ENCODE data around the gene TNPO3.

DNA sequence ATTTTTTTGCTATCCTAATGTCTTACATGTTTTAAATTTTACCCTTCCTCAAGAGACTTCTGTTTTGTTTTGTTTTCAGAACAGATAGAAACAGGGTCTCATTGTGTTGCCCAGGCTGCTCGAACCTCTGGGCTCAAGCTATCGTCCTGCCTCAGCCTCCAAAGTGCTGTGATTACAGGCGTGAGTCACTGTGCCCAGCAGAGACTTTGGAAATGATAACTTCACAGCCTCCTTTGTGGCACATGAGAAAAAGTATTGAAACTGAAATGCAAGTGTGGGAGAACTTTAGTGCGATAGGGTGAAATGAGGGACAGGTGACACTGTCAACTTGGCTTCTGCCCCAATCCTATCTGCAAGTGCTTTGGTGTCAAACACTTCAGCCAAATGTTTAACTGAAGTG lies 95.6 kb downstream of the TNPO3 start:
- TF ChIP-seq CTCF (IDR thresholded peaks at IDR 0.05; ENCODE audit: low read depth, low read length) = no peak
- TF ChIP-seq EZH2phosphoT487 (IDR thresholded peaks at IDR 0.05; ENCODE audit: low read depth) = no peak

Data from OCI-LY3 (cell line).